ENCODE data around the gene GALT. TPM values are rescaled to one million over a fixed set of nuclear protein-coding genes. Genes with fewer than 3 reads are reported as not detected.

GALT gene
- total and polyA plus RNA-seq, 2 of the 13 experiments (the other 11 are each of a cell fraction or from before 2014, with no cell fraction given) = 40.4 to 46.3 TPM

DNA sequence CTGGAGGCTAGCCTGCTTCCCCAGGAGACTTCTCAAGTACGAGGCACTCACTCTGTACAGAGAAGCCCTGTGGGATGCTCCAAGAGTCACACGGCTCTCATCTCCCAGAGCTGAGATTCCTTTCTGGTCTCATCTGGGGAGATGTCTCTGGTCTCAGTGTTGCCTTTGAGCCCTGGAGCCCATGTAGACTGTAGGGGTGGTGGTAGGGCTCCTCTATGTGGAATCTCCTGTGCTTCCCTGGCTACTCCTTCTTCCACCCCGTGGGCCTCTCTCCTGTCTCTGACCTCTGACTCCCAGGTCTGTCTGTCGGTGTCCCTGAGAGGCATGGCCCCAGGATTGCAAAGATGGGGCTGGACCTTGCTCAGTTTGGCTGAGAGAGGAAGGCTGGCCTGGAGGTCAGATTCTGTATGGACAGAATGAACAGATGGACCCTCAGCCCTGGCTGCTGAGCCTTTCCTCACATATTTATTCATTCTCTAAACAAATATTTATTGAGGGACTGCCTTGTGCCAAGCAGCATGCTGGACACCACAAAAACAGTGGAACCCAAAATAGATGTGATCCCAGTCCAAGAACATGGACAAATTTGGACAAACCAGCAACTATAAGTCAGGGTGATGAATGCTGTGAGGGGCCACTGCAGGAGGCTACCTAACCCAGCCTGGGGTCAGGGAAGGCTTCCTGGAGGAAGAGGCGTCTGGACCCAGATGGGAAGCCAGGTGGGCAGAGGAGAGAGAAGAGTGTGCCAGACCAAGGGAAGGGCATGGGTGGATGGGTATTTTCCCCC, 42.0 kb downstream of the GALT start (continued):
- TF ChIP-seq, protein P1, sequence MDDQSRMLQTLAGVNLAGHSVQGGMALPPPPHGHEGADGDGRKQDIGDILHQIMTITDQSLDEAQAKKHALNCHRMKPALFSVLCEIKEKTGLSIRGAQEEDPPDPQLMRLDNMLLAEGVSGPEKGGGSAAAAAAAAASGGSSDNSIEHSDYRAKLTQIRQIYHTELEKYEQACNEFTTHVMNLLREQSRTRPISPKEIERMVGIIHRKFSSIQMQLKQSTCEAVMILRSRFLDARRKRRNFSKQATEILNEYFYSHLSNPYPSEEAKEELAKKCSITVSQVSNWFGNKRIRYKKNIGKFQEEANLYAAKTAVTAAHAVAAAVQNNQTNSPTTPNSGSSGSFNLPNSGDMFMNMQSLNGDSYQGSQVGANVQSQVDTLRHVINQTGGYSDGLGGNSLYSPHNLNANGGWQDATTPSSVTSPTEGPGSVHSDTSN (CRISPR knock-in tag; IDR thresholded peaks at IDR 0.05; ENCODE audit: borderline replicate concordance) = no peak
- TF ChIP-seq SKI (IDR thresholded peaks at IDR 0.05; ENCODE audit: partially characterized antibody) (peak; percentile 83), CEBPG (CRISPR knock-in tag; IDR thresholded peaks at IDR 0.05) (peak; percentile 50), MEIS2 (CRISPR knock-in tag; IDR thresholded peaks at IDR 0.05) (0 out of 2 replicates have a peak, but pooled peaks have one; percentile 22), ZNF24 (IDR thresholded peaks at IDR 0.05) (no peak), NR2F2 (IDR thresholded peaks at IDR 0.05; ENCODE audit: borderline replicate concordance, low read depth) (peak; percentile 90), ZNF296 (CRISPR knock-in tag; conservative IDR thresholded peaks at IDR 0.05) (peak; percentile 48; the same call in 1 of the 2 replicates), MXI1 (IDR thresholded peaks at IDR 0.05; ENCODE audit: borderline replicate concordance, low read depth, low read length) (0 out of 3 replicates have a peak, but pooled peaks have one; percentile 23), ZNF713 (CRISPR knock-in tag; IDR thresholded peaks at IDR 0.05) (no peak), ZNF567 (CRISPR knock-in tag; IDR thresholded peaks at IDR 0.05; ENCODE audit: borderline replicate concordance) (no peak), ARNT2 (CRISPR knock-in tag; IDR thresholded peaks at IDR 0.05; ENCODE audit: low read depth) (no peak), FOXA1 (IDR thresholded peaks at IDR 0.05) (no peak), FOXA1 (CRISPR knock-in tag; IDR thresholded peaks at IDR 0.05) (peak; percentile 77), SATB2 (CRISPR knock-in tag; IDR thresholded peaks at IDR 0.05) (no peak), CEBPB (IDR thresholded peaks at IDR 0.05; ENCODE audit: borderline replicate concordance, low read depth, low read length) (peak; percentile 45; the same call in 1 of the 2 replicates)
- TF ChIP-seq, protein P2, sequence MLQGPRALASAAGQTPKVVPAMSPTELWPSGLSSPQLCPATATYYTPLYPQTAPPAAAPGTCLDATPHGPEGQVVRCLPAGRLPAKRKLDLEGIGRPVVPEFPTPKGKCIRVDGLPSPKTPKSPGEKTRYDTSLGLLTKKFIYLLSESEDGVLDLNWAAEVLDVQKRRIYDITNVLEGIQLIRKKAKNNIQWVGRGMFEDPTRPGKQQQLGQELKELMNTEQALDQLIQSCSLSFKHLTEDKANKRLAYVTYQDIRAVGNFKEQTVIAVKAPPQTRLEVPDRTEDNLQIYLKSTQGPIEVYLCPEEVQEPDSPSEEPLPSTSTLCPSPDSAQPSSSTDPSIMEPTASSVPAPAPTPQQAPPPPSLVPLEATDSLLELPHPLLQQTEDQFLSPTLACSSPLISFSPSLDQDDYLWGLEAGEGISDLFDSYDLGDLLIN (CRISPR knock-in tag; IDR thresholded peaks at IDR 0.05; ENCODE audit: borderline replicate concordance) = no peak
- TF ChIP-seq, protein P3, sequence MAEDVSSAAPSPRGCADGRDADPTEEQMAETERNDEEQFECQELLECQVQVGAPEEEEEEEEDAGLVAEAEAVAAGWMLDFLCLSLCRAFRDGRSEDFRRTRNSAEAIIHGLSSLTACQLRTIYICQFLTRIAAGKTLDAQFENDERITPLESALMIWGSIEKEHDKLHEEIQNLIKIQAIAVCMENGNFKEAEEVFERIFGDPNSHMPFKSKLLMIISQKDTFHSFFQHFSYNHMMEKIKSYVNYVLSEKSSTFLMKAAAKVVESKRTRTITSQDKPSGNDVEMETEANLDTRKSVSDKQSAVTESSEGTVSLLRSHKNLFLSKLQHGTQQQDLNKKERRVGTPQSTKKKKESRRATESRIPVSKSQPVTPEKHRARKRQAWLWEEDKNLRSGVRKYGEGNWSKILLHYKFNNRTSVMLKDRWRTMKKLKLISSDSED (CRISPR knock-in tag; IDR thresholded peaks at IDR 0.05) = no peak
- TF ChIP-seq, protein P4, sequence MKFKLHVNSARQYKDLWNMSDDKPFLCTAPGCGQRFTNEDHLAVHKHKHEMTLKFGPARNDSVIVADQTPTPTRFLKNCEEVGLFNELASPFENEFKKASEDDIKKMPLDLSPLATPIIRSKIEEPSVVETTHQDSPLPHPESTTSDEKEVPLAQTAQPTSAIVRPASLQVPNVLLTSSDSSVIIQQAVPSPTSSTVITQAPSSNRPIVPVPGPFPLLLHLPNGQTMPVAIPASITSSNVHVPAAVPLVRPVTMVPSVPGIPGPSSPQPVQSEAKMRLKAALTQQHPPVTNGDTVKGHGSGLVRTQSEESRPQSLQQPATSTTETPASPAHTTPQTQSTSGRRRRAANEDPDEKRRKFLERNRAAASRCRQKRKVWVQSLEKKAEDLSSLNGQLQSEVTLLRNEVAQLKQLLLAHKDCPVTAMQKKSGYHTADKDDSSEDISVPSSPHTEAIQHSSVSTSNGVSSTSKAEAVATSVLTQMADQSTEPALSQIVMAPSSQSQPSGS (CRISPR knock-in tag; IDR thresholded peaks at IDR 0.05) = peak; percentile 68; the same call in 1 of the 2 replicates
- TF ChIP-seq, protein P5, sequence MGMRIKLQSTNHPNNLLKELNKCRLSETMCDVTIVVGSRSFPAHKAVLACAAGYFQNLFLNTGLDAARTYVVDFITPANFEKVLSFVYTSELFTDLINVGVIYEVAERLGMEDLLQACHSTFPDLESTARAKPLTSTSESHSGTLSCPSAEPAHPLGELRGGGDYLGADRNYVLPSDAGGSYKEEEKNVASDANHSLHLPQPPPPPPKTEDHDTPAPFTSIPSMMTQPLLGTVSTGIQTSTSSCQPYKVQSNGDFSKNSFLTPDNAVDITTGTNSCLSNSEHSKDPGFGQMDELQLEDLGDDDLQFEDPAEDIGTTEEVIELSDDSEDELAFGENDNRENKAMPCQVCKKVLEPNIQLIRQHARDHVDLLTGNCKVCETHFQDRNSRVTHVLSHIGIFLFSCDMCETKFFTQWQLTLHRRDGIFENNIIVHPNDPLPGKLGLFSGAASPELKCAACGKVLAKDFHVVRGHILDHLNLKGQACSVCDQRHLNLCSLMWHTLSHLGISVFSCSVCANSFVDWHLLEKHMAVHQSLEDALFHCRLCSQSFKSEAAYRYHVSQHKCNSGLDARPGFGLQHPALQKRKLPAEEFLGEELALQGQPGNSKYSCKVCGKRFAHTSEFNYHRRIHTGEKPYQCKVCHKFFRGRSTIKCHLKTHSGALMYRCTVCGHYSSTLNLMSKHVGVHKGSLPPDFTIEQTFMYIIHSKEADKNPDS (CRISPR knock-in tag; IDR thresholded peaks at IDR 0.05) = no peak
- TF ChIP-seq, protein P6, sequence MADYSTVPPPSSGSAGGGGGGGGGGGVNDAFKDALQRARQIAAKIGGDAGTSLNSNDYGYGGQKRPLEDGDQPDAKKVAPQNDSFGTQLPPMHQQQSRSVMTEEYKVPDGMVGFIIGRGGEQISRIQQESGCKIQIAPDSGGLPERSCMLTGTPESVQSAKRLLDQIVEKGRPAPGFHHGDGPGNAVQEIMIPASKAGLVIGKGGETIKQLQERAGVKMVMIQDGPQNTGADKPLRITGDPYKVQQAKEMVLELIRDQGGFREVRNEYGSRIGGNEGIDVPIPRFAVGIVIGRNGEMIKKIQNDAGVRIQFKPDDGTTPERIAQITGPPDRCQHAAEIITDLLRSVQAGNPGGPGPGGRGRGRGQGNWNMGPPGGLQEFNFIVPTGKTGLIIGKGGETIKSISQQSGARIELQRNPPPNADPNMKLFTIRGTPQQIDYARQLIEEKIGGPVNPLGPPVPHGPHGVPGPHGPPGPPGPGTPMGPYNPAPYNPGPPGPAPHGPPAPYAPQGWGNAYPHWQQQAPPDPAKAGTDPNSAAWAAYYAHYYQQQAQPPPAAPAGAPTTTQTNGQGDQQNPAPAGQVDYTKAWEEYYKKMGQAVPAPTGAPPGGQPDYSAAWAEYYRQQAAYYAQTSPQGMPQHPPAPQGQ (CRISPR knock-in tag; IDR thresholded peaks at IDR 0.05; ENCODE audit: borderline replicate concordance) = no peak

All from HepG2 (cell line).